22Rv1 (cell line): Measurements from ENCODE around the gene PAFAH1B2.
A peak's percentile ranks its signal among the peaks of the same experiment; 100 is the strongest.
"Not testable (repeated sequence)": the region's sequence is repeated elsewhere in the genome, so short reads cannot be mapped to it uniquely, and the experiment has no call there.

Experiments
- H3K27ac ChIP-seq: fragments of 450-650 bp; 2 replicates; pipeline ENCODE4 v1.5.1; 2017
- CTCF ChIP-seq: fragments of 450-650 bp; IDR thresholded peaks from 2 replicates; pipeline ENCODE4 v1.5.1; 2017; ENCODE audit warnings: mild to moderate bottlenecking
- ZFX ChIP-seq: fragments of 450-650 bp; IDR thresholded peaks from 2 replicates; pipeline ENCODE4 v1.6.1; 2017; ENCODE audit warnings: antibody characterized with exemption, borderline replicate concordance

PAFAH1B2 gene

GRCh38 chr11:117098269-117099232 lies 45.5 kb upstream of the PAFAH1B2 start, which contains the start of gene SIK3:
TSS of gene SIK3 (minus strand) at chr11:117098428. CDS start at chr11:117098415, 13 bp downstream.
- no peak for TF ChIP-seq CTCF
- TF ChIP-seq ZFX = no peak
- peak within 1 kb of the TSS; percentile 64 for H3K27ac ChIP-seq

GRCh38 chr11:117099696-117100095 lies 44.4 kb upstream of the PAFAH1B2 start:
- TF ChIP-seq CTCF (no peak), ZFX (no peak)
- H3K27ac ChIP-seq = peak overlapping the region; percentile 64

- TF ChIP-seq ZFX = no peak
- TF ChIP-seq CTCF = no peak
- no peak overlapping the region for H3K27ac ChIP-seq
Measured at GRCh38 chr11:117100556-117100955, 43.5 kb upstream of the PAFAH1B2 start.

- TF ChIP-seq CTCF = no peak
- TF ChIP-seq ZFX = no peak
- H3K27ac ChIP-seq = no peak overlapping the region
Measured at GRCh38 chr11:117107701-117108590, 36.1 kb upstream of the PAFAH1B2 start.

- TF ChIP-seq CTCF (no peak), ZFX (no peak)
- no peak overlapping the region for H3K27ac ChIP-seq
Measured at GRCh38 chr11:117110294-117110950, 33.7 kb upstream of the PAFAH1B2 start.

GRCh38 chr11:117112497-117112896 lies 31.6 kb upstream of the PAFAH1B2 start:
- H3K27ac ChIP-seq = not testable (repeated sequence)

GRCh38 chr11:117112939-117113338 lies 31.1 kb upstream of the PAFAH1B2 start:
- not testable (repeated sequence) for H3K27ac ChIP-seq

- TF ChIP-seq ZFX (no peak), CTCF (no peak)
- no peak overlapping the region for H3K27ac ChIP-seq
Measured at GRCh38 chr11:117117681-117118080, 26.4 kb upstream of the PAFAH1B2 start.
